AG09319 (cell line): Measurements from ENCODE around the gene UBA6.
"Not testable (repeated sequence)": the region's sequence is repeated elsewhere in the genome, so short reads cannot be mapped to it uniquely, and the experiment has no call there.

Experiments used
- DNase-seq: peaks from one replicate; pipeline ENCODE4 v3.0.0-alpha.2; 2010; ENCODE audit warnings: low read depth; ENCODE audit errors: extremely low read depth
- TF ChIP-seq, protein P1 (sequence below): IDR thresholded peaks from 2 replicates; pipeline ENCODE4 v1.5.1; 2011; ENCODE audit warnings: low read depth, mild to moderate bottlenecking, inconsistent platforms, low read length, moderate library complexity

UBA6 gene

DNA sequence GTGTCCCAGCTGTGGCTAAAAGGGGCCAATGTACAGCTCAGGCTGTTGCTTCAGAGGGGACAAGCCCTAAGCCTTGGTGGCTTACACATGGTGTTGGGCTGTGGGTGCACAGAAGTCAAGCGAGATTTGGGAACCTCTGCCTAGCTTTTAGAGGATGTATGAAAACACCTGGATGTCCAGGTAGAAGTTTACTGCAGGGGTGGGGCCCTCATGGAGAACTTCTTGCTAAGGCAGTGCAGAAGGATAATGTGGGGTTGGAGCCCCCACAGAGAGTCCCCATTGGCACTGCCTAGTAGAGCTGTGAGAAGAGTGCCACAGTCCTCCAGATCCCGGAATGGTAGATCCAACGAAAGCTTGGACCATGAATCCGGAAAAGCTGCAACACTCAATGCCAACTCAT lies 40.5 kb downstream of the UBA6 start:
- DNase-seq, result no peak
- TF ChIP-seq, protein P1, sequence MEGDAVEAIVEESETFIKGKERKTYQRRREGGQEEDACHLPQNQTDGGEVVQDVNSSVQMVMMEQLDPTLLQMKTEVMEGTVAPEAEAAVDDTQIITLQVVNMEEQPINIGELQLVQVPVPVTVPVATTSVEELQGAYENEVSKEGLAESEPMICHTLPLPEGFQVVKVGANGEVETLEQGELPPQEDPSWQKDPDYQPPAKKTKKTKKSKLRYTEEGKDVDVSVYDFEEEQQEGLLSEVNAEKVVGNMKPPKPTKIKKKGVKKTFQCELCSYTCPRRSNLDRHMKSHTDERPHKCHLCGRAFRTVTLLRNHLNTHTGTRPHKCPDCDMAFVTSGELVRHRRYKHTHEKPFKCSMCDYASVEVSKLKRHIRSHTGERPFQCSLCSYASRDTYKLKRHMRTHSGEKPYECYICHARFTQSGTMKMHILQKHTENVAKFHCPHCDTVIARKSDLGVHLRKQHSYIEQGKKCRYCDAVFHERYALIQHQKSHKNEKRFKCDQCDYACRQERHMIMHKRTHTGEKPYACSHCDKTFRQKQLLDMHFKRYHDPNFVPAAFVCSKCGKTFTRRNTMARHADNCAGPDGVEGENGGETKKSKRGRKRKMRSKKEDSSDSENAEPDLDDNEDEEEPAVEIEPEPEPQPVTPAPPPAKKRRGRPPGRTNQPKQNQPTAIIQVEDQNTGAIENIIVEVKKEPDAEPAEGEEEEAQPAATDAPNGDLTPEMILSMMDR, result no peak

DNA sequence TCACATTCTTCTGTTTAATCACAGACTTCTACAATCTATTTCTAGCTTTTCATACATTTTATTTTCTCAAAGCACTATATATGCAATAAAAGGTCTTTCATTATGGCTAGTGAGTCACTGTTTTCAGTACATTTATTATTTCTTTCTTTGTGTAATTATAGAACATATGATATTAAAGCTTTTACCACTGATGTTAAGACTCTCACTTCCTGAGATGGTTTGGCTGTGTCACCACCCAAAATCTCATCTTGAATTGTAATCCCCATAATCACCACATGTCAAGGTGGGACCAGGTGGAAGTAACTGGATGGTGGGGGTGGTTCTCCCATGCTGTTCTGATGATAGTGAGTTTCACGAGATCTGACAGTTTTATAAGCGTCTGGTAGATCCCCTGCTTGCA lies 41.9 kb downstream of the UBA6 start:
- TF ChIP-seq, protein P1, result no peak
- DNase-seq, result no peak

DNA sequence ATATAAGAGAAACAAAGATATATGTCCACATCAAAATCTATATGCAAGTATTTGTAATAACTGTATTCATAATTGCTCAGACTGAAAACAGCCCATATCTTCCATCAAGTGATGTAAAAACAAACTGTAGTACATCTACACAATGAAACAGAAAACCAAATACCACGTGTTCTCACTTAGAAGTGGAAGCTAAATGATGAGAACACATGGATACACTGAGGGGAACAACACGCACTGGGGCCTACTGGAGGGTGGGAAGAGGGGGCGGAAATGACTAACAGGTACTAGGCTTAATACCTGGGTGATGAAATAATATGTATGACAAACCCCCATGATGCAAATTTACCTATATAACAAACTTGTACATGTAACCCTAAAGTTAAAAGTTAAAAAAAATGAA lies 42.7 kb downstream of the UBA6 start:
- DNase-seq, result no peak
- TF ChIP-seq, protein P1, result no peak

DNA sequence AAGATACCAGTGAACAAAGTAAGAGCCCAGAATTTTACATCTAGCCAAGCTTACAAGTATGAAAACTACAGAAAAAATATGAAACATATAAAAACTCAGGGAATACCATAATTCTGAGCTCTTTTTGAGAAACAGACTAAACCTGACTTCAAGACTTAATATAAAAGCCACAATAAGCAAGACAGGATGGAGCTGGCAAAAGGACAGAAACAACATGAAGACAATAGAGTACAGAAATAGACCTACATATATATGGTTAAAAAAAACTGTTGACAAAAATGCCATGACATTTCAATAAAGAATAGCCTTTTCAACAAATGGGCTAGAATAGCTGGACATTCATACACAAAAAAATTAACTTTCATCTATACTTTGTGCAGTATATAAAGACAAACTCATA lies 49.4 kb downstream of the UBA6 start:
- DNase-seq, result no peak
- TF ChIP-seq, protein P1, result no peak

DNA sequence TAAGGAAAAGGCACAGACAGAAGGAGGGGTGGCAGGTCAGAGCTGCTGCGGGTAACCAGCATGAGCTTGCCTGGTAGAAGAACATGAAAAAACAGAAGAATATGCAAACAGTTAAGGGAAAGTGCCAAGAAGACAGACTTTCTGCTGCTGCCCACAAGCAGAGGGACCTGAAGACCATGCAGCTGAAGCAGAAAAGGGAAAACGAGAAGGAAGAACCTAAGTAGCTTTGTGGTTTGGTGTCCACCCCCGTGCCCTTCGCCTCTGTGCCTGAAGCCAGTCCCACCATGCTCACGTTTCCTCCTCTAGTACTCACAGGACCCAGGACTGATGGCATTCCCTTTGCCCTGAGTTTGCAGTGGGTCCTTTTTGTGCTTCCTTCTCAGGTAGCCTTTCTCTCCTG lies 62.8 kb downstream of the UBA6 start:
- TF ChIP-seq, protein P1, result no peak
- DNase-seq, result no peak

DNA sequence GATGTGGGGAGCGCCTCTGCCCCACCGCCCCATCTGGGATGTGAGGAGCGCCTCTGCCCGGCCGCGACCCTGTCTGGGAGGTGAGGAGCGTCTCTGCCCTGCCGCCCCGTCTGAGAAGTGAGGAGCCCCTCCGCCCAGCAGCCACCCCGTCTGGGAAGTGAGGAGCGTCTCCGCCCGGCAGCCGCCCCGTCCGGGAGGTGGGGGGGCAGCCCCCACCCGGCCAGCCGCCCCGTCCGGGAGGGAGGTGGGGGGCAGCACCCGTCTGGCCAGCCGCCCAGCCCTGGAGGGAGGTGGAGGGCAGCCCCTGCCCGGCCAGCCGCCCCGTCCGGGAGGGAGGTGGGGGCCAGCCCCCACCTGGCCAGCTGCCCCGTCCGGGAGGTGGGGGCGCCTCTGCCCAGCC lies 64.0 kb downstream of the UBA6 start:
- not testable (repeated sequence) for DNase-seq

DNA sequence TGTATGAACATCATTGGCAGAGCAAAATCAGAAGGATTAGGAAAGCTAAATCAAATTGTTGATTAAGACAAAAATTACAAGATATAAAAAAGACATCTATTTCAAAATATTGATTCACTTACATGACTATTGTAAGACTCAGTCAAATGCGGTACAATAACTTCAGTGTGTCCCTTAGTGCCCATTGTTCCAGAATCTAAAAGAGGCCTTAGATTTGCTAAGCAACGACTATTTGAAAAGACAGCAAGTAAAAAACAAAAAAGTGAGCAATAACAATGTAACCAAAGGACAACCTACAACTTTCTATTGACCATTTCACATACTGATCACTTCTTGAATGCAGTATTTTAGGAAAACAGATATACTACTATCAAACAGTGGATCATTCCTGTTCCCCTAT lies 65.6 kb downstream of the UBA6 start:
- DNase-seq, result no peak
- TF ChIP-seq, protein P1, result no peak

DNA sequence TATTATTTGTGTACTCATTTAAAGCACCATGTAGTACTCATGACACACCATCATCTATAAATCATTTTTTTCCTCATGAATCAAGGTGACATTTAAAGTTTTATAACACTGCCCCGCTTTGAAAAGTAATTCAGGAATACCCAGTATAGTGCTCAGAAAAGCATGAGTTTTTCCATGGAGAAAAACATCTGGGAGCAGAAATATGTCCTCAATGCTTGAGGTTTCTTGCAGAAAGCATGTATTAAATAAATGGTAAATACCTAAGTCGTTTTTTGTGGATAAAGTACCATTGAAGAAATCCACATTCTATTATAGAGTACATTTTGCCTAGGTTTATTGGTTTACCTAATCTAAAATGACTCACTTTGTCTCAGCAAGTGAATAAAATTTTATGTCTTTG lies 66.2 kb downstream of the UBA6 start:
- DNase-seq, result no peak
- TF ChIP-seq, protein P1, result no peak
